ENCODE results near the gene TRIM65.

DNA sequence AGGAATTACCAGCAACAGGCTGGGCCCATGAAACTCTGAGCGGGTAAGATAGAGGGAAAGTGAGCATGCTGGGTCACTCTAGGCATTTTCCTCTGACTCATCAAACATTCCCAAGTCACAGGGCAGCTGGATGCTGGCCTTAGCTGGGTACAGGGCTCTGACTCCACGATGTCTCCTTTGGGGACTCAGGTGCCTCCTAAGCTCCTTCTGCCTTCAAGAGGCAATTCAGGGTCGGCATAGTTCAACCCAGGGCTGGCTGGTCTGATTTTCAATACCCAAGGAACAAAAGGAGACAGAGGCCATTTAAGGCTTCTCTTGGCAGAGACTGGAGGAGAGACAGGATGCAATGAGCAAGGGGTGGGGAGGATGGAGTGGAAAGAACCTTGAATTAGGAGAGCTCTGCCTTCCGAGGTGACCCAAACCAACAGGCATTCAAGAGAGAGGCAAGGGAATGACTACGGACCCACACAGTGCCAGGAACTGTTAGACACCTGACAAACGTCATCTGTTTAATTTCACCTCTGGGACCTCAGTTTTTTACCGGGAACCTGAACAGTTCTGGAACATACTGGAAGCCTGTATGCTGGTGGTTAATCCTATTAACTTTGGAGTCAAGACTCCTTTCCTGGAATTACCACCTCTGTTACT is 42.5 kb downstream of the TRIM65 start:
- TF ChIP-seq POLR2A (IDR thresholded peaks at IDR 0.05), result no peak
- TF ChIP-seq, protein P1, sequence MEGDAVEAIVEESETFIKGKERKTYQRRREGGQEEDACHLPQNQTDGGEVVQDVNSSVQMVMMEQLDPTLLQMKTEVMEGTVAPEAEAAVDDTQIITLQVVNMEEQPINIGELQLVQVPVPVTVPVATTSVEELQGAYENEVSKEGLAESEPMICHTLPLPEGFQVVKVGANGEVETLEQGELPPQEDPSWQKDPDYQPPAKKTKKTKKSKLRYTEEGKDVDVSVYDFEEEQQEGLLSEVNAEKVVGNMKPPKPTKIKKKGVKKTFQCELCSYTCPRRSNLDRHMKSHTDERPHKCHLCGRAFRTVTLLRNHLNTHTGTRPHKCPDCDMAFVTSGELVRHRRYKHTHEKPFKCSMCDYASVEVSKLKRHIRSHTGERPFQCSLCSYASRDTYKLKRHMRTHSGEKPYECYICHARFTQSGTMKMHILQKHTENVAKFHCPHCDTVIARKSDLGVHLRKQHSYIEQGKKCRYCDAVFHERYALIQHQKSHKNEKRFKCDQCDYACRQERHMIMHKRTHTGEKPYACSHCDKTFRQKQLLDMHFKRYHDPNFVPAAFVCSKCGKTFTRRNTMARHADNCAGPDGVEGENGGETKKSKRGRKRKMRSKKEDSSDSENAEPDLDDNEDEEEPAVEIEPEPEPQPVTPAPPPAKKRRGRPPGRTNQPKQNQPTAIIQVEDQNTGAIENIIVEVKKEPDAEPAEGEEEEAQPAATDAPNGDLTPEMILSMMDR (IDR thresholded peaks at IDR 0.05), result no peak
